Activated CD8-positive, alpha-beta T cell treated with anti-CD3 and anti-CD28 coated beads, Interleukin-2, amount 10 ng/mL, durations not matched to agents 7 days and 5 days (primary cell): Measurements from ENCODE around the gene PLIN5. TPM values are rescaled to one million over a fixed set of nuclear protein-coding genes. Genes with fewer than 3 reads are reported as not detected.
"Not testable (repeated sequence)": the region's sequence is repeated elsewhere in the genome, so short reads cannot be mapped to it uniquely, and the experiment has no call there.

Experiments used
- ATAC-seq: fragments of 150-1000 bp; cut with Tn5 transposase; one replicate; pipeline ENCODE4 v1.10.0; 2021; ENCODE audit warnings: moderate library complexity
- CTCF ChIA-PET: fragments of 350-600 bp; sonication (Branson Sonifier 250); formaldehyde crosslinking; loops from one replicate; lab custom pipeline; 2021; ENCODE audit warnings: antibody characterized with exemption; lab: Charles Lee
- POLR2A ChIA-PET: fragments of 350-600 bp; sonication (Branson Sonifier 250); formaldehyde crosslinking; loops from one replicate; lab custom pipeline; 2021; ENCODE audit warnings: antibody characterized with exemption; lab: Charles Lee
- DNase-seq: peaks from one replicate; pipeline ENCODE4 v3.0.0-alpha.2; 2020
- H3K27ac Mint-ChIP-seq: one replicate; pipeline ENCODE4 v1.8.0; 2021; ENCODE audit warnings: mild to moderate bottlenecking, mixed read lengths
- H3K27me3 Mint-ChIP-seq: one replicate; pipeline ENCODE4 v1.8.0; 2021; ENCODE audit warnings: low read depth, mixed read lengths
- H3K36me3 Mint-ChIP-seq: one replicate; pipeline ENCODE4 v1.8.0; 2021; ENCODE audit warnings: low read depth, mixed read lengths
- H3K4me1 Mint-ChIP-seq: one replicate; pipeline ENCODE4 v1.8.0; 2021; ENCODE audit warnings: low read depth, mixed read lengths
- H3K4me3 Mint-ChIP-seq: one replicate; pipeline ENCODE4 v1.8.0; 2021; ENCODE audit warnings: mild to moderate bottlenecking, mixed read lengths
- H3K9me3 Mint-ChIP-seq: one replicate; pipeline ENCODE4 v1.8.0; 2022; ENCODE audit warnings: mixed read lengths; ENCODE audit not compliant: insufficient read depth
- total RNA-seq, 2 experiments: library from RNA; stranded (reverse); gene quantifications; one replicate each; pipeline ENCODE4 v1.2.3, GENCODE V29; 2021

Gene PLIN5
- total RNA-seq, 2 experiments from 2014 or later: not detected

DNA sequence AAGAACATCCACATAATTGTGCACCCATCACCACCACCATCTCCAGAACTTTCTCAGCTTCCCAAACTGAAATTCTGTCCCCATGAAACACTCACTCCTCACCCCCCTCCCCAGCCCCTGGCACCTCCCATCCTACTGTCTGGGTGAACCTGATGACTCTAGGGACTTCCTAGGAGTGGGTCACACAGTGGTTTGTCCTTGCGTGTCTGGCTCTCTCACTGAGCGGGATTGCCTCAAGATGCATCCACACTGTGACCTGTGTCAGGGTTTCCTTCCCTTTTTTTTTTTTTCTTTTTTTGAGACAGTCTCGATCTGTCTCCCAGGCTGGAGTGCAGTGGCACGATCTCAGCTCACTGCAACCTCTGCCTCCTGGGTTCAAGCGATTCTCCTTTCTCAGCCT lies 28.5 kb upstream of the PLIN5 start:
- DNase-seq, H3K27me3 Mint-ChIP-seq, H3K36me3 Mint-ChIP-seq, H3K27ac Mint-ChIP-seq, H3K9me3 Mint-ChIP-seq, H3K4me3 Mint-ChIP-seq, ATAC-seq, H3K4me1 Mint-ChIP-seq, CTCF ChIA-PET: not testable (repeated sequence)
- POLR2A ChIA-PET: interaction anchor here (0.6 kb wide), 1 partner anchor 69 kb away, joined by 3 read pairs; no protein-coding TSS in a partner anchor

DNA sequence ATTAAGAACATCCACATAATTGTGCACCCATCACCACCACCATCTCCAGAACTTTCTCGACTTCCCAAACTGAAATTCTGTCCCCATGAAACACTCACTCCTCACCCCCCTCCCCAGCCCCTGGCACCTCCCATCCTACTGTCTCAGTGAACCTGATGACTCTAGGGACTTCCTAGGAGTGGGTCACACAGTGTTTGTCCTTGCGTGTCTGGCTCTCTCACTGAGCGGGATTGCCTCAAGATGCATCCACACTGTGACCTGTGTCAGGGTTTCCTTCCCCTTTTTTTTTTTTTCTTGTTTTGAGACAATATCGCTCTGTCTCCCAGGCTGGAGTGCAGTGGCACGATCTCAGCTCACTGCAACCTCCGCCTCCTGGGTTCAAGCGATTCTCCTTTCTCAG lies 27.1 kb upstream of the PLIN5 start:
- POLR2A ChIA-PET, H3K4me3 Mint-ChIP-seq, H3K27ac Mint-ChIP-seq, CTCF ChIA-PET, H3K36me3 Mint-ChIP-seq, H3K9me3 Mint-ChIP-seq, H3K4me1 Mint-ChIP-seq, DNase-seq, H3K27me3 Mint-ChIP-seq: not testable (repeated sequence)
- peak; percentile 37 for ATAC-seq

DNA sequence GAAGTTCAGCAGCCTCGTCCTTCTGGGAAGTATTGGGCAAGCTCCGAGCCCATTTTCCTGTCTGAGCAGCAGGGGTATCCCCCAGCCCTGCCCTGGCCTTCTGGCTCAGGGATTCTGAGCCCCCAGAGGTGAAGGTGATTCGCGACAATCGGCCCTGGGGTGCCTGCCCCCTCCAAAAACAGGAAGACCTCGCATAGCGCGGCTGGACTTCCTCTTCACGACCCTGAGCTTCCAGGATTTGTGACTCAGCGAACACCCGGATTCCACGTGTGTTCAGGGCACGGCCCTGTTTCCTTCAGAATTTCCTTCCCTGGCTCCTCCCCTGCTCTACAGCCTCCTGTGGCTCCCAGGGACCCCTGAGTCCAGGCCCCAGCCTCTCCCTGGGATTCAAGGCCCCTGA lies 24.5 kb upstream of the PLIN5 start, which contains the start of gene SEMA6B:
SEMA6B (minus strand) TSS at position 116 of the 400 bp plus-strand sequence. CDS start 1,227 bp downstream, outside the sequence.
- H3K9me3 Mint-ChIP-seq: no peaks in the 10 kb centered on the region
- H3K27me3 Mint-ChIP-seq: no peaks in the 10 kb centered on the region
- DNase-seq (no peak), ATAC-seq (no peak)
- ChIA-PET CTCF (interaction anchor here (0.7 to 1.7 kb wide), 5 partner anchors 9 to 78 kb away, joined by 3 to 5 read pairs (median 3); no protein-coding TSS in a partner anchor), POLR2A (no interaction called here)
- H3K27ac Mint-ChIP-seq: no peak within 1 kb of the TSS
- H3K4me1 Mint-ChIP-seq: peaks cover 6% of the 10 kb centered on the region
- no peak within 1 kb of the TSS for H3K4me3 Mint-ChIP-seq
- no peaks in the 10 kb centered on the region for H3K36me3 Mint-ChIP-seq

DNA sequence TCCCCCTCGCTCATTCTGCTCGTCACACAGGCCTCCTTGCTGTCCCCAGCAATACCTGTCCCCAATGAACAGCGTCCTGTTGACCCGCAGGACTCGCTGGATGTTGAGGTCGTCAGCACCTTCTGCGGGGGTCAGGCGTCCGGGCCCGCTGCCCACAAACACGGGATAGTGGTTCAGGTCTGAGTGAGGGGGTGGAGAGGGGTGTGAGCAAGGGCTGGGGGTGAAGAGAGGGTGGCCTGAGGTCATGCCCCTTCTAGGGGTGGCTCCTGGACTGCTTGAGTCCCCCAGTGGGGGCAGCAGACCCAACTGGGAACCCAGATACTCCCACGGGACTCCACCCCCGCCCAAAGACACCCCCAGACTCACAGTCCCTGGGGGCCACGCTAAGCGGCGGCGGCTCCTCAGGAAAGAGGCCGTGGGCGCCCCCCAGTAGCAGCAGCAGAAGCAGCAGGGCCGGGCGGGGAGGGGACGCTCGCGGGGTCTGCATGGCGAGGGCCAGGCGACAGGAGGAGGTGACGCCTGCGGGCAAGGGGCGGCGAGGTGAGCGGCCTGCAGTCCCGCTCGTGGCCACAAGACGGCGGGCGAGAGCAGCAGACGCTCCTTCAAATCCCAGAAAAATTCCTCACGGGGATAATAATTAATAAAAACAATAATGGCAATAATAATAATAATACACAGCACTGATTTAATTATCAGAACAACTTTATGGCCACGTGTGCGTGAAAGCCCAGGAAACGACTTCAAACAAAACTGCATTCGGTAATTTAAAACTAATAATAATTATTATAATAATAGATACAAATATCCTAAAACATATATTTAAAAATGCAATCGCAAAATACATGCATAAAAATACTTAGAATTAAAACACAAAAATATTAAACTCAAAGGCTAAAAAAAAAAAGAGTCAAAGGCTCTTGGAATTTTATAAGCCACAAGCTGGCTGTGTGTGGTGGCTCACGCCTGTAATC lies 23.2 kb upstream of the PLIN5 start:
- ATAC-seq: no peak
- ChIA-PET CTCF (interaction anchor here (0.9 to 1.2 kb wide), 3 partner anchors 11 to 79 kb away, joined by 3 to 5 read pairs (median 3); no protein-coding TSS in a partner anchor), POLR2A (interaction anchor here (0.6 kb wide), 2 partner anchors 220 to 233 kb away, joined by 3 to 4 read pairs; partner anchors contain the start of gene STAP2)
- H3K4me1 Mint-ChIP-seq: peaks cover 6% of the 10 kb centered on the region
- DNase-seq: peak; percentile 39
- H3K27me3 Mint-ChIP-seq: no peaks in the 10 kb centered on the region
- no peaks in the 10 kb centered on the region for H3K9me3 Mint-ChIP-seq
- H3K4me3 Mint-ChIP-seq: no peak overlapping the region
- H3K27ac Mint-ChIP-seq: no peak overlapping the region
- H3K36me3 Mint-ChIP-seq: no peaks in the 10 kb centered on the region

DNA sequence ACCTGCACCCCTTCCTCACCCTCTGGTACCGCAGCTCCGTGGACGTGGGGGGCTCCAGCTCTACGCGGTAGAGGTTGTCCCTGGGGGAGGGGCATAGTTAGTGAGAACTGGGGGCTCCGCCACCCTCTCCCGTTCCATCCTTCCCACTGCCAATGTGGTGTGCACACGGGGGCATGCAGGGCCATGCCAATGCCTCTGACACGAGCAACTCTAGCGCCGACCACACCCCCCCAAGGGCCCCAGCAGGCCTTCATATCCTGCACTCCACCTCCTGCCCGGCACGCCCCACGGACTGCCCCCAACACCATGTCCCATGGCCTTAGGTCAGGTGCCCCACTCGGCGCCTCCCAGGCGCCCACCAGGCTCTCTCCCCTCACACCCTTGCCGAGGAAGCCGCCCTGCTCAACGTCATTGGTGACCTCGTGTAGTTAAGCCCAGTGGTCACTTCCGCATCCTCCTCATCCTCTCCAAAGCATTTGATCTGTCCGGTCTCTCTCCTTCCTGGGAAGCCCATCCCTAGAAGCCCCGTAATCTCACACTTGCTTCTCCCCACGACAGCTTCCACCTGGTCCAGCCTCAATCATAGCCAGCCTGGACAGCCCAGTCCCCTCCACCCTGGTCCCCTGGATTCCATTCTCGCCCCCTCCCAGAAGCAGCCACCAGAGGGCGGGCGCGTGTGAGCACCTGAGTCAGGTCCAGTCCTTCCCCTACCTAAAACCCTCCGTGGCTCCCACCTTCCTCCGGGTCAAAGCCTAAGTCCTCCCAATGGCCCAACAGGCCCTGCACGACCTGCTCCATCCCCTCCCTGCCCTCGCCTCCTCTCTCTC lies 22.3 kb upstream of the PLIN5 start:
- no peaks in the 10 kb centered on the region for H3K27me3 Mint-ChIP-seq
- H3K27ac Mint-ChIP-seq: no peak overlapping the region
- CTCF ChIA-PET: no interaction called here
- DNase-seq (peak; percentile 37), ATAC-seq (peak; percentile 48)
- peaks cover 6% of the 10 kb centered on the region for H3K4me1 Mint-ChIP-seq
- no peaks in the 10 kb centered on the region for H3K36me3 Mint-ChIP-seq
- no peak overlapping the region for H3K4me3 Mint-ChIP-seq
- POLR2A ChIA-PET: no interaction called here
- H3K9me3 Mint-ChIP-seq: no peaks in the 10 kb centered on the region

DNA sequence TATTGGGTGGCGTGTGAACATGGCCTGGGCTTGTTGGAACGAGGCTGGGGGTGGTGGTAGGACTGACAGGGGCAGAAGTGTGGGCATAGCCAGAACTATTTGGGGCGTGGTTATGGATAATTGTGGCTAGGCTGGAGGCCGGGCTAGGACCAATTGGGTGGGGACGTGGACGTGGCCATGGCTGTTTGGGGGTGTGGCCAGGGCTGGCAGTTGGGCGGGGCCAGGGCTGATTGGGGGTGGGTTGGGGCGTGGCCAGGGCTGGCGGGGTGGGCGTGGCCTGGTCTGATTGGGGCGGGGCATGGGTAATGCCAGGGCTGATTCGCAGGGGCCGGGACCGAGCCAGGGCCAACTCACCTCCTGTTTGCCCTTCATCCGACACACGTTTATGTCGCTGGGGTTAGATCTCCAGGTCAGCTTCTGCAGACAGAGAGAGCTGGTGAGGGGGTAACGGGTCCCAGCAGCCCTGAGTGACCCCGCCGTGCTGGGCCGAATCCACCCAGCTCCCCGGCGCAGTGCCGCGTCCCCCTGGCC lies 21.6 kb upstream of the PLIN5 start:
- H3K4me1 Mint-ChIP-seq: peaks cover 6% of the 10 kb centered on the region
- DNase-seq (peak; percentile 37), ATAC-seq (peak; percentile 29)

DNA sequence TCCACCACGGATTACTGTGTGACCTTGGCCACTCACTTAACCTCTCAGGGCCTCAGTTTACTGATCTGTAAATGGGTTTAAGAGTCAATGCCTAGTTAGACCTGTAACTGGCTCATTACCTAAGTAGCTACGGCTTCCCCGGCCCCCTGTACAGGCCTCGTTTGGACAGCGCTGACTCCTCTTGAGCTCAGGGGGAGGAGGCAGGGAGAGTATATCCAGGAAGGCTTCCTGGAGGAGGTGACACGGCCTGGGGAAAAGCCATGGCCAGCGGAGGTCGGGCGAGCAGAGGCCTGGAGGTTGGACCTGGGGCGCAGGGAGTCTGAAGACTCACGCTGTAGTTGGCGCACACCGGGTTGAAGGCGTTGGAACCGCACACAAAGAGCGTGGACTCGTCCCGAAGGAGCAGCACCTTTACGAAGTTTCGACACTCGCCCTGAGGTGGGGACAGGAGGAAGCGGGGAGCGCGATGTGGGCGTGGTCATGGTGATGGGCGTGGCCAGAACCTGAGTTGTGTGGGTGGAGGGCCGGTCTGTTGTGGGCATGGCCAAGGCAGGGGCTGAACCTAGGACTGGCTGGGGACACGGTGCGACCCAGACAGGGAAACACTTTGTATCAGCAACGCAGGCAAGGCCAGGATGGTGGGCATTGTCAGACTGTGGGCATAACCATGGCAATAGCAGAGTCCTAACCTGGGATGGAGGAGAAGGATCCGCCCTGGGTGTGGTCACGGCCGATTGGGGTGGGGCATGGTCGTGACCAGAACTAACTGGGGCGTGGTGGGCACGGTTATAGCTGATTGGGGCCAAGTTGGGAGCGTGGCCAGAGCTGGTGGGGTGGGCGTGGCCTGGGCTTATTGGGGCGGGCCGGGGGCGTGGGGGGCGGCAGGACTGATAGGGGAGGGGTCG lies 20.9 kb upstream of the PLIN5 start:
- Mint-ChIP-seq H3K36me3 (no peaks in the 10 kb centered on the region), H3K4me3 (no peak overlapping the region), H3K27ac (no peak overlapping the region), H3K4me1 (peaks cover 6% of the 10 kb centered on the region), H3K9me3 (no peaks in the 10 kb centered on the region), H3K27me3 (no peaks in the 10 kb centered on the region)
- ChIA-PET POLR2A (no interaction called here), CTCF (no interaction called here)
- ATAC-seq (no peak), DNase-seq (no peak)

More for the DNA sequence above, 21.6 kb upstream of the PLIN5 start:
- H3K9me3 Mint-ChIP-seq: no peaks in the 10 kb centered on the region
- ChIA-PET CTCF (no interaction called here), POLR2A (no interaction called here)
- no peak overlapping the region for H3K27ac Mint-ChIP-seq
- H3K36me3 Mint-ChIP-seq: no peaks in the 10 kb centered on the region
- no peak overlapping the region for H3K4me3 Mint-ChIP-seq
- no peaks in the 10 kb centered on the region for H3K27me3 Mint-ChIP-seq

DNA sequence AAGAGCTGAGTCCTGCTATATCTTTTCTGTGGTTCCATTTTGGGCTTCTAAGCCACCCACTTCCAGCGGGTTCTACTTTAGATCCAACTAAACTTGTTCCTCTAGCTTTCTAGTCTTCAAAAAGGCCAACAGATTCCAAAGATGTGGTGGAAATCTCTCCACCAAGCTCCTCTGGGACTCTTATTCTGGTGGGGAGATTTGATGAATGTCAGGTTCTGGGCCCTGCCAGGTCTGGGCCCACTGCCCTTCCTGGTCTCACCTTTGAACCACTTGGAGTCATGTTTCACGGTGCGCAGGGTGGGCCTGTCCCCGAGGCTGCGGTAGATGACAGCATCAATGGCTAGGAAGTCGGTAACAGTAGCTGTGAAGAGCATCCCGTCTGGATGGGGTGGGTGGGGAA lies 19.7 kb upstream of the PLIN5 start:
- H3K4me3 Mint-ChIP-seq: no peak overlapping the region
- H3K36me3 Mint-ChIP-seq: no peaks in the 10 kb centered on the region
- DNase-seq (no peak), ATAC-seq (no peak)
- peaks cover 6% of the 10 kb centered on the region for H3K4me1 Mint-ChIP-seq
- H3K9me3 Mint-ChIP-seq: no peaks in the 10 kb centered on the region
- H3K27me3 Mint-ChIP-seq: no peaks in the 10 kb centered on the region
- no peak overlapping the region for H3K27ac Mint-ChIP-seq
- ChIA-PET POLR2A (no interaction called here), CTCF (no interaction called here)

DNA sequence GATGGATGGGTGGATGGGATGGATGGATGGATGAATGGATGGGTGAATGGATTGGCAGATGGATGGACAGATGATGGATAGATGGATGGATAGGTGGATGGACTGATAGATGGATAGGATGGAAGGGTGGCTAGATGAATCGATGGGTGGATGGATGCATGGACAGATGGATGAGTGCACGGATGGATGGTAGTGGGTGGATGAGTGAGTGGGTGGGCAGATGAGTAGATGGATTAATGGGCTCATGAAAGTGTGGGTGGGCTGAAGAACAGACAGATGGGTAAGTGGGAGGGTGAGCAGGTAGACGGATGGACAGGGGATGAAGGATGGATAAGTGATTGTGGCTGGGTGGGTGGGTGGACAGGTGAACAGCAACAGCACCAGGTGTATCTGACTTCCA lies 18.8 kb upstream of the PLIN5 start:
- Mint-ChIP-seq H3K4me1 (peaks cover 6% of the 10 kb centered on the region), H3K36me3 (no peaks in the 10 kb centered on the region), H3K27ac (no peak overlapping the region), H3K4me3 (no peak overlapping the region), H3K27me3 (no peaks in the 10 kb centered on the region), H3K9me3 (no peaks in the 10 kb centered on the region)
- ChIA-PET POLR2A (no interaction called here), CTCF (no interaction called here)
- ATAC-seq (no peak), DNase-seq (no peak)

DNA sequence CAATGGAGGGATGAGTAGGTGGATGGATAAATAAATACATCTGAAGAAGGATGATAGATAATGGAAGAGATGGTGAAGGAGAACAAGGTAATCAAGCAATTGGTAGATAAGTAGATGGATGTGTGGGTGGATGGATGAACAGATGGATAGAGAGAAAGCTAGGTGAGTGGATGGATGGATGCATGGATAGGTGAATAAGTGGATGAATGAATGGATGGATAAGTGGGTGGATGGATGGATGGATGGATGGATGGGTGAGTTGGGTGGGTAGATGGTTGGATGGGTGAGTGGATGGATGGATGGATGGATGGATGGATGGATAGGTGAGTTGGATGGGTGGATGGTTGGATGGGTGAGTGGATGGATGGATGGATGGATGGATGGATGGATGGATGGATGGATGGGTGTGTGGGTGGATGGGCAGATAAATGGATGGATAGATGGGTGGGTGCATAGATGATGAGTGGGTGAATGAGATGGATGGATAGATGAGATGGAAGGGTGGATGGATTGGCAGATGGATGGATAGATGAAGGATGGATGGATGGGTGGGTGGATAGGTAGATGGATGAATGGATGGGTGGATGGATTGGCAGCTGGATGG lies 18.2 kb upstream of the PLIN5 start:
- no peak for DNase-seq
- CTCF ChIA-PET: no interaction called here
- Mint-ChIP-seq H3K27ac (no peak overlapping the region), H3K27me3 (no peaks in the 10 kb centered on the region), H3K4me1 (peaks cover 6% of the 10 kb centered on the region), H3K36me3 (no peaks in the 10 kb centered on the region), H3K4me3 (no peak overlapping the region), H3K9me3 (no peaks in the 10 kb centered on the region)
- no peak for ATAC-seq
- POLR2A ChIA-PET: no interaction called here

DNA sequence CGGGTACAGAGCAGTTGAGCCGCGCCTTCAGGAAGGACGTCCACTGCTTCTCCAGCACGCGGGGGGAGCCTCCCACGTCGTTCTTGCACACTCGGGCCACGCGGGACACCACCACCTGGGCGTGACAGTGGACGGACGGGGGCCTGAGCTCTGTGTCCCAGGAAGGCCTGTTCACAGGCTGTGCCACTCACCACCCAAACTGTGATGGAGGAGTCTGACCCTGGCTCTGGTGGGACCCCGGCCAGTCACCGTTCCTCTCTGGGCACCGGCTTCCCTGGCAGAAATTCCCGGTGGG lies 17.4 kb upstream of the PLIN5 start:
- CTCF ChIA-PET: no interaction called here

More for the DNA sequence above, 17.4 kb upstream of the PLIN5 start:
- Mint-ChIP-seq H3K27me3 (no peaks in the 10 kb centered on the region), H3K27ac (no peak overlapping the region), H3K9me3 (no peaks in the 10 kb centered on the region), H3K4me3 (no peak overlapping the region), H3K36me3 (no peaks in the 10 kb centered on the region), H3K4me1 (peaks cover 6% of the 10 kb centered on the region)
- ATAC-seq (no peak), DNase-seq (no peak)
- POLR2A ChIA-PET: no interaction called here
